Hepatocyte (in vitro differentiated cells): Measurements from ENCODE around the gene CHRM1. TPM values are rescaled to one million over a fixed set of nuclear protein-coding genes. Genes with fewer than 3 reads are reported as not detected.

Experiments used
- DNase-seq: peaks from one replicate; pipeline ENCODE4 v3.0.0-alpha.2; 2016; ENCODE audit warnings: low spot score
- H2AFZ ChIP-seq: fragments of 200-600 bp; sonication (generic); 2 replicates; pipeline ENCODE4 v1.6.0; 2016; ENCODE audit warnings: antibody characterized with exemption, mild to moderate bottlenecking
- H3K27ac ChIP-seq: fragments of 200-600 bp; sonication (generic); 2 replicates; pipeline ENCODE4 v1.5.1; 2016; ENCODE audit warnings: mild to moderate bottlenecking
- H3K27me3 ChIP-seq: fragments of 200-600 bp; sonication (generic); 2 replicates; pipeline ENCODE4 v1.6.1; 2016
- H3K36me3 ChIP-seq: fragments of 200-600 bp; sonication (generic); replicated peaks from 2 replicates; pipeline ENCODE4 v1.5.1; 2016; ENCODE audit warnings: low read depth; ENCODE audit not compliant: insufficient read depth
- H3K4me1 ChIP-seq: fragments of 200-600 bp; sonication (generic); 2 replicates; pipeline ENCODE4 v1.5.1; 2016; ENCODE audit warnings: mild to moderate bottlenecking, moderate library complexity; ENCODE audit not compliant: insufficient read depth
- H3K4me2 ChIP-seq: fragments of 200-600 bp; sonication (generic); 2 replicates; pipeline ENCODE4 v1.6.0; 2016
- H3K4me3 ChIP-seq: fragments of 200-600 bp; sonication (generic); 2 replicates; pipeline ENCODE4 v1.5.1; 2016; ENCODE audit warnings: mild to moderate bottlenecking
- H3K79me2 ChIP-seq: fragments of 200-600 bp; sonication (generic); 2 replicates; pipeline ENCODE4 v1.6.0; 2017; ENCODE audit warnings: mild to moderate bottlenecking
- H3K9me2 ChIP-seq: fragments of 200-600 bp; sonication (generic); replicated peaks from 2 replicates; pipeline ENCODE4 v1.6.0; 2017; ENCODE audit warnings: mild to moderate bottlenecking; ENCODE audit not compliant: insufficient read depth
- H3K9me3 ChIP-seq: fragments of 200-600 bp; sonication (generic); 2 replicates; pipeline ENCODE4 v1.5.1; 2016; ENCODE audit warnings: low read depth, mild to moderate bottlenecking
- H4K20me1 ChIP-seq: fragments of 200-600 bp; sonication (generic); 2 replicates; pipeline ENCODE4 v1.6.0; 2016; ENCODE audit warnings: mild to moderate bottlenecking; ENCODE audit not compliant: insufficient read depth, poor library complexity, severe bottlenecking
- CTCF ChIP-seq: fragments of 200-600 bp; sonication (generic); IDR thresholded peaks from 2 replicates; pipeline ENCODE4 v1.5.1; 2016; ENCODE audit warnings: antibody characterized with exemption, mild to moderate bottlenecking; ENCODE audit not compliant: poor library complexity
- EZH2 ChIP-seq: fragments of 200-600 bp; sonication (generic); IDR thresholded peaks from 2 replicates; pipeline ENCODE4 v1.6.1; 2016; ENCODE audit warnings: antibody characterized with exemption, mild to moderate bottlenecking, borderline replicate concordance
- EZH2phosphoT487 ChIP-seq: fragments of 200-600 bp; sonication (generic); IDR thresholded peaks from one replicate; pipeline ENCODE4 v1.6.1; 2018; ENCODE audit warnings: antibody characterized with exemption, mild to moderate bottlenecking, low read depth, moderate library complexity; ENCODE audit not compliant: unreplicated experiment, severe bottlenecking
- WGBS: methylation state at CpG from one replicate; pipeline ENCODE4 v1.1.6; 2016; ENCODE audit warnings: low lambda C conversion rate; ENCODE audit errors: missing lambda C conversion rate; 5-methylcytosine and 5-hydroxymethylcytosine counted together
- polyA plus RNA-seq: library from polyadenylated mRNA; unstranded; fragments of >200 nt; fragmentation: Nextera tagmentation; extraction: Ambion mirVana; gene quantifications from 2 replicates; pipeline ENCODE4 v1.2.1, GENCODE V29; 2016
- total RNA-seq: library from RNA; depleted of rRNA; stranded (reverse); fragments of >200 nt; gene quantifications from 2 replicates; pipeline ENCODE4 v1.2.3, GENCODE V29; 2014

Gene CHRM1
- total and polyA plus RNA-seq, 2 experiments from 2014 or later = not detected

- Histone ChIP-seq H3K9me2 (no peaks in the 10 kb centered on the region), H3K4me1 (no peaks in the 10 kb centered on the region), H2AFZ (no peak overlapping the region), H3K36me3 (no peaks in the 10 kb centered on the region), H4K20me1 (no peaks in the 10 kb centered on the region), H3K4me2 (no peak overlapping the region), H3K27me3 (no peaks in the 10 kb centered on the region), H3K79me2 (no peaks in the 10 kb centered on the region), H3K9me3 (no peaks in the 10 kb centered on the region), H3K27ac (no peak overlapping the region), H3K4me3 (no peak overlapping the region)
- WGBS = 20% methylated on average over 14 of the region's 14 CpGs
- no peak for TF ChIP-seq EZH2
- no peak for TF ChIP-seq EZH2phosphoT487
- TF ChIP-seq CTCF = peak; percentile 98
- peak; percentile 90 for DNase-seq
These were observed 15.1 kb downstream of the CHRM1 start for GRCh38 chr11:62905927-62906531.

- H3K9me2 ChIP-seq = no peaks in the 10 kb centered on the region
- H3K9me3 ChIP-seq = no peaks in the 10 kb centered on the region
- H4K20me1 ChIP-seq = no peaks in the 10 kb centered on the region
- no peaks in the 10 kb centered on the region for H3K79me2 ChIP-seq
- WGBS = 50% methylated on average over 3 of the region's 3 CpGs
- no peak overlapping the region for H2AFZ ChIP-seq
- no peaks in the 10 kb centered on the region for H3K27me3 ChIP-seq
- no peaks in the 10 kb centered on the region for H3K4me1 ChIP-seq
- TF ChIP-seq CTCF (no peak), EZH2phosphoT487 (no peak), EZH2 (no peak)
- no peak for DNase-seq
- H3K4me2 ChIP-seq = no peak overlapping the region
- no peak overlapping the region for H3K4me3 ChIP-seq
- no peak overlapping the region for H3K27ac ChIP-seq
- H3K36me3 ChIP-seq = no peaks in the 10 kb centered on the region
These were observed 15.9 kb downstream of the CHRM1 start for GRCh38 chr11:62905296-62905695.

GRCh38 chr11:62902932-62903331 is 18.2 kb downstream of the CHRM1 start:
- H3K9me2 ChIP-seq = no peaks in the 10 kb centered on the region
- TF ChIP-seq CTCF (no peak), EZH2phosphoT487 (no peak), EZH2 (no peak)
- H3K79me2 ChIP-seq = no peaks in the 10 kb centered on the region
- no peak overlapping the region for H3K27ac ChIP-seq
- H4K20me1 ChIP-seq = no peaks in the 10 kb centered on the region
- no peak overlapping the region for H3K4me3 ChIP-seq
- 50% methylated on average over 1 of the region's 1 CpG for WGBS
- H2AFZ ChIP-seq = no peak overlapping the region
- no peaks in the 10 kb centered on the region for H3K4me1 ChIP-seq
- H3K27me3 ChIP-seq = no peaks in the 10 kb centered on the region
- no peaks in the 10 kb centered on the region for H3K36me3 ChIP-seq
- H3K9me3 ChIP-seq = no peaks in the 10 kb centered on the region
- H3K4me2 ChIP-seq = no peak overlapping the region
- no peak for DNase-seq
